HCT116 (cell line): Measurements from ENCODE around the gene PFKFB2. TPM values are rescaled to one million over a fixed set of nuclear protein-coding genes. Genes with fewer than 3 reads are reported as not detected.

Experiments used
- ATAC-seq: fragments of 200-7000 bp; cut with Tn5 transposase; 2 replicates; pipeline ENCODE4 v1.9.1; 2020; ENCODE audit warnings: mild to moderate bottlenecking, moderate library complexity
- BruUV-seq: library from RNA; stranded (reverse); fragments of 400-500 nt; replicated peaks from 2 replicates; lab custom pipeline; 2021; lab: Mats Ljungman, UMichigan
- CTCF ChIA-PET: fragments of 300-600 bp; sonication (Branson Sonifier 250); formaldehyde crosslinking; loops from one replicate; lab custom pipeline; 2021; ENCODE audit warnings: antibody characterized with exemption; lab: Charles Lee
- POLR2A ChIA-PET: fragments of 300-600, 350-600 bp; sonication (Branson Sonifier 250); formaldehyde crosslinking; loops from one replicate; lab custom pipeline; 2021; ENCODE audit warnings: antibody characterized with exemption; lab: Charles Lee
- RAD21 ChIA-PET, 2 experiments: fragments of 300-600 bp; sonication (Branson Sonifier 250); formaldehyde crosslinking; loops; one replicate each; lab custom pipeline; 2023; ENCODE audit warnings: low total read pairs in 2 of 2; ENCODE audit not compliant: uncharacterized antibody in 2 of 2, unreplicated experiment in 2 of 2, low non-redundant PET in 1 of 2; lab: Charles Lee
- DNase-seq: peaks from one replicate; pipeline ENCODE4 v3.0.0-alpha.2; 2010; ENCODE audit warnings: low read depth, low spot score
- H2AFZ ChIP-seq: fragments of 200-600 bp; shearing (Covaris generic), sonication (generic); 2 replicates; pipeline ENCODE4 v1.6.1; 2017; ENCODE audit warnings: low read depth, mixed run types, mixed read lengths, antibody characterized with exemption, low read length; ENCODE audit not compliant: poor library complexity, severe bottlenecking
- H3K27ac ChIP-seq: 2 replicates; pipeline ENCODE4 v1.5.1; 2012; ENCODE audit warnings: low read depth, low read length
- H3K27me3 ChIP-seq: fragments of 200-600 bp; sonication (generic); 2 replicates; pipeline ENCODE4 v1.6.1; 2016; ENCODE audit warnings: mixed run types, low read length, mixed read lengths; ENCODE audit not compliant: insufficient read depth
- H3K36me3 ChIP-seq, 2 experiments: fragments of 200-500 bp in 1 of 2; fragments of 200-600 bp in 1 of 2; sonication (Bioruptor generic) in 1 of 2; sonication (generic) in 1 of 2; 2 replicates each; pipeline versions ENCODE4 v1.5.1 to v1.6.1; 2014 to 2016; ENCODE audit warnings: low read length in 2 of 2, inconsistent platforms in 1 of 2, mixed read lengths in 1 of 2, mixed run types in 1 of 2; ENCODE audit not compliant: insufficient read depth in 2 of 2, control insufficient read depth in 1 of 2
- H3K4me1 ChIP-seq, 2 experiments: fragments of 200-600 bp in 1 of 2; sonication (generic) in 1 of 2; 2 replicates each; pipeline versions ENCODE4 v1.5.1 to v1.6.1; 2012 to 2017; ENCODE audit warnings: low read length in 2 of 2, inconsistent platforms in 1 of 2, mild to moderate bottlenecking in 1 of 2, mixed read lengths in 1 of 2, mixed run types in 1 of 2, moderate library complexity in 1 of 2; ENCODE audit not compliant: insufficient read depth in 2 of 2, control insufficient read depth in 1 of 2
- H3K4me2 ChIP-seq: fragments of 200-600 bp; sonication (generic); 2 replicates; pipeline ENCODE4 v1.6.1; 2017; ENCODE audit warnings: mixed run types, low read length, mixed read lengths
- H3K4me3 ChIP-seq, 2 experiments: fragments of 200-600 bp in 1 of 2; sonication (generic) in 1 of 2; replicated peaks in 1 of 2; 2 replicates each; pipeline ENCODE4 v1.5.1; 2011 to 2016; ENCODE audit warnings: low read length in 2 of 2, control low read depth in 1 of 2, low read depth in 1 of 2, mild to moderate bottlenecking in 1 of 2, mixed read lengths in 1 of 2, mixed run types in 1 of 2
- H3K79me2 ChIP-seq: fragments of 200-600 bp; sonication (generic); 2 replicates; pipeline ENCODE4 v1.6.1; 2017; ENCODE audit warnings: mild to moderate bottlenecking, mixed run types, low read length, moderate library complexity, mixed read lengths; ENCODE audit not compliant: insufficient read depth
- H3K9ac ChIP-seq: fragments of 200-600 bp; sonication (generic); 2 replicates; pipeline ENCODE4 v1.6.1; 2016; ENCODE audit warnings: low read length, mixed read lengths
- H3K9me2 ChIP-seq: fragments of 200-600 bp; sonication (generic), shearing (Covaris generic); 2 replicates; pipeline ENCODE4 v1.6.1; 2017; ENCODE audit warnings: mixed run types, mild to moderate bottlenecking, moderate library complexity; ENCODE audit not compliant: insufficient read depth
- H3K9me3 ChIP-seq, 2 experiments: fragments of 200-500 bp in 1 of 2; fragments of 200-600 bp in 1 of 2; sonication (Bioruptor generic) in 1 of 2; sonication (generic) in 1 of 2; 2 replicates each; pipeline ENCODE4 v1.6.1; 2014 to 2017; ENCODE audit warnings: low read length in 2 of 2, mixed read lengths in 2 of 2, inconsistent platforms in 1 of 2, low read depth in 1 of 2, mild to moderate bottlenecking in 1 of 2, mixed run types in 1 of 2, moderate library complexity in 1 of 2; ENCODE audit not compliant: control insufficient read depth in 1 of 2, insufficient read depth in 1 of 2
- H4K20me1 ChIP-seq: fragments of 200-600 bp; sonication (generic), shearing (Covaris generic); 2 replicates; pipeline ENCODE4 v1.6.1; 2017; ENCODE audit warnings: mixed run types, mild to moderate bottlenecking, moderate library complexity; ENCODE audit not compliant: insufficient read depth
- CBX3 ChIP-seq: IDR thresholded peaks from 2 replicates; pipeline ENCODE4 v1.6.1; 2012; ENCODE audit warnings: low read depth
- EGR1 ChIP-seq: IDR thresholded peaks from 2 replicates; pipeline ENCODE4 v1.6.1; 2012; ENCODE audit warnings: low read depth
- ELF1 ChIP-seq: IDR thresholded peaks from 2 replicates; pipeline ENCODE4 v1.6.1; 2012; ENCODE audit warnings: low read depth, borderline replicate concordance
- EZH2 ChIP-seq: fragments of 200-600 bp; sonication (generic); IDR thresholded peaks from 2 replicates; pipeline ENCODE4 v1.6.1; 2017; ENCODE audit warnings: antibody characterized with exemption, mixed run types
- EZH2phosphoT487 ChIP-seq: fragments of 200-600 bp; IDR thresholded peaks from 2 replicates; pipeline ENCODE4 v1.6.1; 2018; ENCODE audit warnings: antibody characterized with exemption, borderline replicate concordance
- JUND ChIP-seq: IDR thresholded peaks from 2 replicates; pipeline ENCODE4 v1.6.1; 2012
- POLR2A ChIP-seq: IDR thresholded peaks from 2 replicates; pipeline ENCODE4 v1.7.0; 2011; ENCODE audit warnings: borderline replicate concordance; ENCODE audit not compliant: insufficient read depth, insufficient read length; ENCODE audit errors: extremely low read depth
- POLR2AphosphoS5 ChIP-seq: IDR thresholded peaks from 2 replicates; pipeline ENCODE4 v1.6.1; 2011; ENCODE audit warnings: mild to moderate bottlenecking, low read depth, low read length, moderate library complexity
- RAD21 ChIP-seq: IDR thresholded peaks from 2 replicates; pipeline ENCODE4 v1.6.1; 2012; ENCODE audit warnings: low read depth, mild to moderate bottlenecking
- SIN3A ChIP-seq: IDR thresholded peaks from 2 replicates; pipeline ENCODE4 v1.6.1; 2012; ENCODE audit warnings: low read depth
- SP1 ChIP-seq: IDR thresholded peaks from 2 replicates; pipeline ENCODE4 v1.6.1; 2012; ENCODE audit warnings: low read depth
- SRF ChIP-seq: IDR thresholded peaks from 2 replicates; pipeline ENCODE4 v1.6.1; 2012; ENCODE audit warnings: low read depth
- TCF7L2 ChIP-seq: IDR thresholded peaks from 2 replicates; pipeline ENCODE4 v1.7.0; 2011; ENCODE audit warnings: borderline replicate concordance, inconsistent platforms; ENCODE audit not compliant: insufficient read depth, insufficient read length; ENCODE audit errors: extremely low read depth
- ZNF274 ChIP-seq: fragments of 200-500 bp; sonication (Bioruptor generic); IDR thresholded peaks from 2 replicates; pipeline ENCODE4 v1.6.1; 2014; ENCODE audit warnings: mild to moderate bottlenecking, low read depth, low read length, inconsistent platforms
- intact Hi-C: fragments of 100-400 bp; cut with micrococcal nuclease; formaldehyde crosslinking; loops from 2 replicates; pipeline ENCODE4 v1.10.0; 2022
- total RNA-seq: library from RNA; stranded (reverse); gene quantifications from one replicate; pipeline ENCODE4 v1.2.1, GENCODE V29; 2021; ENCODE audit not compliant: unreplicated experiment
- TF ChIP-seq, protein P1 (sequence below): IDR thresholded peaks from 2 replicates; pipeline ENCODE4 v1.6.1; 2012
- TF ChIP-seq, protein P2 (sequence below): IDR thresholded peaks from 2 replicates; pipeline ENCODE4 v1.6.1; 2011; ENCODE audit warnings: mild to moderate bottlenecking, low read length, moderate library complexity; ENCODE audit not compliant: insufficient replicate concordance; ENCODE audit errors: extremely low read depth

Gene PFKFB2
- total RNA-seq, 1 experiment from 2014 or later, result 13.9 TPM

DNA sequence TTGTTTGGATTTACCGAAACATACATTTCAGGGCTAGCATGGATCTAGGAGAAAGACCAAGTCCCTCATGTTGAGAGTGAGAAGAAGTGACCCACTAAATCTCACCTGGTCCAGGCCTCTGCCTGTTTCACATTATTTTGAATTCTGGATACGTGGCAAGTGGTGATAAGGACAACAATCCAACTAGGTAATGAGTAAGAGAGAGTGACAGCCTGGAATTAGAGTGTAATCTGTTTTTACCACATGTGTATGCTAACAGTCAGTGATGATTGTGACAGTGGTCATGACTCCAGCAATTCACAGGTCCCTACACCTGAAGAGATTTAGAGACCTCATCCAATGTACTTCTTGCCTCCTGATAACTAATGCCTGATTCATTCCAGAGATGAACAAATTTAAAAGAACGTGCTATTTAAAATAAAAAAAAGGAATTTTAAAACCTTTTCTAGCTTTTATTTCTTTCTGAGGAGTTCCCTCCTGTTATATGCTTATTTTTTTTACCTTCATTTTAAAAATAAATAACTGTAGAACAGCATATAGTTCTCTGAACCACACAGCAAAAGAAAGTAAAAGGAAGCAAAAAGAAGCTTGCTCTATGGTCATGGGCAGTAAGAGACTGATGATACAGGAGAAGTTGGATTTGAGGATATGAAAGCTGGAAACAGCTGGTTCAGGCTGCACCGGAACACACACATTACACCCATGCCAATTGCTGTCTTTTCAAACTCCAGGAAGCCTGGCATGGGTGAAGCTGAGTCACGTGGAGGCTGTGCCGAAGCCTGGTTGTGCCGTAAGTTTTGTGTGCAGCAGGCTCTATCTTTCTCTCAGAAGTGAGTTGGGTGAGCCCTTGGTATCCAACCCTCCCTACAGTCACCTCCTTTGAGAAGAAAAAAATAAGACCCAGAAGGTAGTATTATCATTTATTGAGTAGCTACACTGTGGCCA, 35.2 kb upstream of the PFKFB2 start:
- DNase-seq (no peak), ATAC-seq (no peak)
- Histone ChIP-seq H3K4me3 (no peak overlapping the region), H3K9me2 (no peaks in the 10 kb centered on the region), H3K79me2 (no peaks in the 10 kb centered on the region), H3K4me2 (no peak overlapping the region), H3K27me3 (no peaks in the 10 kb centered on the region), H3K27ac (no peak overlapping the region), H3K36me3 (no peaks in the 10 kb centered on the region; a peak in 1 of 4 replicates), H3K9ac (no peak overlapping the region), H3K9me3 (no peaks in the 10 kb centered on the region), H4K20me1 (no peaks in the 10 kb centered on the region), H3K4me1 (peaks cover 15 to 63% of the 10 kb centered on the region in 2 experiments), H2AFZ (no peak overlapping the region)
- BruUV-seq, result no TSS peak
- RAD21 ChIA-PET, result no interaction called here
- TF ChIP-seq, protein P1, sequence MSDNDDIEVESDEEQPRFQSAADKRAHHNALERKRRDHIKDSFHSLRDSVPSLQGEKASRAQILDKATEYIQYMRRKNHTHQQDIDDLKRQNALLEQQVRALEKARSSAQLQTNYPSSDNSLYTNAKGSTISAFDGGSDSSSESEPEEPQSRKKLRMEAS, result no peak
- TF ChIP-seq, protein P2, sequence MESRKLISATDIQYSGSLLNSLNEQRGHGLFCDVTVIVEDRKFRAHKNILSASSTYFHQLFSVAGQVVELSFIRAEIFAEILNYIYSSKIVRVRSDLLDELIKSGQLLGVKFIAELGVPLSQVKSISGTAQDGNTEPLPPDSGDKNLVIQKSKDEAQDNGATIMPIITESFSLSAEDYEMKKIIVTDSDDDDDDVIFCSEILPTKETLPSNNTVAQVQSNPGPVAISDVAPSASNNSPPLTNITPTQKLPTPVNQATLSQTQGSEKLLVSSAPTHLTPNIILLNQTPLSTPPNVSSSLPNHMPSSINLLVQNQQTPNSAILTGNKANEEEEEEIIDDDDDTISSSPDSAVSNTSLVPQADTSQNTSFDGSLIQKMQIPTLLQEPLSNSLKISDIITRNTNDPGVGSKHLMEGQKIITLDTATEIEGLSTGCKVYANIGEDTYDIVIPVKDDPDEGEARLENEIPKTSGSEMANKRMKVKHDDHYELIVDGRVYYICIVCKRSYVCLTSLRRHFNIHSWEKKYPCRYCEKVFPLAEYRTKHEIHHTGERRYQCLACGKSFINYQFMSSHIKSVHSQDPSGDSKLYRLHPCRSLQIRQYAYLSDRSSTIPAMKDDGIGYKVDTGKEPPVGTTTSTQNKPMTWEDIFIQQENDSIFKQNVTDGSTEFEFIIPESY, result no peak
- TF ChIP-seq SRF (no peak), ELF1 (no peak), EZH2phosphoT487 (no peak), POLR2AphosphoS5 (no peak), RAD21 (no peak), SP1 (no peak), EGR1 (no peak), JUND (no peak), SIN3A (no peak), CBX3 (no peak), EZH2 (no peak), POLR2A (no peak), TCF7L2 (no peak), ZNF274 (no peak)
- CTCF ChIA-PET, result no interaction called here
- POLR2A ChIA-PET, result no interaction called here
- intact Hi-C loops, result no loop called here
